ENCODE results near the gene NETO2. TPM values are rescaled to one million over a fixed set of nuclear protein-coding genes. Genes with fewer than 3 reads are reported as not detected.
A peak's percentile ranks its signal among the peaks of the same experiment; 100 is the strongest.

The NETO2 gene
- total RNA-seq, 1 experiment from 2014 or later: 10.3 TPM

GRCh38 chr16:47064775-47065174 lies 79.0 kb downstream of the NETO2 start:
- ATAC-seq (peak; percentile 57; the same call in 1 of the 2 replicates), DNase-seq (ENCODE audit: low read depth, low spot score) (no peak)
- Histone ChIP-seq H3K27me3 (ENCODE audit: insufficient read depth, low read length) (no peaks in the 10 kb centered on the region), H3K4me3 (replicated peaks in 1 of 2; ENCODE audit: low read depth in 1 of 2, low read length in 2 of 2) (no peak overlapping the region), H3K4me2 (ENCODE audit: low read length) (no peak overlapping the region), H3K79me2 (ENCODE audit: insufficient read depth, low read length) (no peaks in the 10 kb centered on the region), H3K27ac (ENCODE audit: low read depth, low read length) (no peak overlapping the region), H3K9me3 (ENCODE audit: control insufficient read depth in 1 of 2, insufficient read depth in 1 of 2, low read depth in 1 of 2, low read length in 2 of 2) (no peaks in the 10 kb centered on the region), H2AFZ (ENCODE audit: low read depth, low read length, poor library complexity, severe bottlenecking) (no peak overlapping the region), H3K9ac (ENCODE audit: low read length) (no peak overlapping the region), H4K20me1 (ENCODE audit: insufficient read depth) (no peaks in the 10 kb centered on the region), H3K4me1 (ENCODE audit: control insufficient read depth in 1 of 2, insufficient read depth in 2 of 2, low read length in 2 of 2) (no peaks in the 10 kb centered on the region), H3K9me2 (ENCODE audit: insufficient read depth) (no peaks in the 10 kb centered on the region), H3K36me3 (ENCODE audit: control insufficient read depth in 1 of 2, insufficient read depth in 2 of 2, low read length in 2 of 2) (no peaks in the 10 kb centered on the region)
- intact Hi-C loops (cut with micrococcal nuclease): no loop called here
- TF ChIP-seq EZH2phosphoT487 (IDR thresholded peaks at IDR 0.05; ENCODE audit: borderline replicate concordance): no peak
- no peak for TF ChIP-seq SRF (IDR thresholded peaks at IDR 0.05; ENCODE audit: low read depth)
- ChIA-PET RAD21 (ENCODE audit: low non-redundant PET in 1 of 2, low total read pairs in 2 of 2, uncharacterized antibody in 2 of 2, unreplicated experiment in 2 of 2) (no interaction called here), POLR2A (no interaction called here), CTCF (interaction anchor here (1.3 kb wide), 1 partner anchor 8 kb away, joined by 3 read pairs; no protein-coding TSS in a partner anchor)
- BruUV-seq (replicated peaks): no TSS peak

GRCh38 chr16:47063011-47063724 lies 80.6 kb downstream of the NETO2 start:
- ATAC-seq (no peak), DNase-seq (ENCODE audit: low read depth, low spot score) (no peak)
- Histone ChIP-seq H3K9ac (ENCODE audit: low read length) (no peak overlapping the region), H3K9me2 (ENCODE audit: insufficient read depth) (no peaks in the 10 kb centered on the region), H2AFZ (ENCODE audit: low read depth, low read length, poor library complexity, severe bottlenecking) (no peak overlapping the region), H4K20me1 (ENCODE audit: insufficient read depth) (no peaks in the 10 kb centered on the region), H3K27me3 (ENCODE audit: insufficient read depth, low read length) (no peaks in the 10 kb centered on the region), H3K79me2 (ENCODE audit: insufficient read depth, low read length) (no peaks in the 10 kb centered on the region), H3K36me3 (ENCODE audit: control insufficient read depth in 1 of 2, insufficient read depth in 2 of 2, low read length in 2 of 2) (no peaks in the 10 kb centered on the region), H3K4me2 (ENCODE audit: low read length) (no peak overlapping the region), H3K27ac (ENCODE audit: low read depth, low read length) (no peak overlapping the region), H3K9me3 (ENCODE audit: control insufficient read depth in 1 of 2, insufficient read depth in 1 of 2, low read depth in 1 of 2, low read length in 2 of 2) (no peaks in the 10 kb centered on the region), H3K4me1 (ENCODE audit: control insufficient read depth in 1 of 2, insufficient read depth in 2 of 2, low read length in 2 of 2) (no peaks in the 10 kb centered on the region), H3K4me3 (replicated peaks in 1 of 2; ENCODE audit: low read depth in 1 of 2, low read length in 2 of 2) (no peak overlapping the region)
- POLR2A ChIA-PET: no interaction called here
- TF ChIP-seq ZFX (IDR thresholded peaks at IDR 0.05): no peak
- no TSS peak for BruUV-seq (replicated peaks)
- intact Hi-C loops (cut with micrococcal nuclease): no loop called here
- RAD21 ChIA-PET (ENCODE audit: low non-redundant PET in 1 of 2, low total read pairs in 2 of 2, uncharacterized antibody in 2 of 2, unreplicated experiment in 2 of 2): no interaction called here
- CTCF ChIA-PET: no interaction called here

Measured in HCT116 (cell line).